HepG2 (cell line): ENCODE data around the gene MAN2C1. TPM values are rescaled to one million over a fixed set of nuclear protein-coding genes. Genes with fewer than 3 reads are reported as not detected.

Experiments
- CBX2 ChIP-seq, 2 experiments: fragments of 200-600 bp in 1 of 2; sonication (generic); formaldehyde crosslinking in 1 of 2; IDR thresholded peaks; 2 replicates each; pipeline versions ENCODE4 v1.7.0 to v1.8.1; 2018 to 2022; ENCODE audit warnings: low read depth in 2 of 2, low read length in 1 of 2, mild to moderate bottlenecking in 1 of 2, missing genetic modification reagents in 1 of 2
- CTCF ChIP-seq: sonication (generic); formaldehyde crosslinking; IDR thresholded peaks from 2 replicates; pipeline ENCODE4 v1.5.0; 2020; ENCODE audit warnings: mild to moderate bottlenecking, missing genetic modification reagents, moderate library complexity
- DPF2 ChIP-seq: sonication (generic); formaldehyde crosslinking; IDR thresholded peaks from 2 replicates; pipeline ENCODE4 v1.4.0; 2020; ENCODE audit warnings: mild to moderate bottlenecking, low read depth, missing genetic modification reagents, borderline replicate concordance
- ELF3 ChIP-seq: IDR thresholded peaks from 2 replicates; pipeline ENCODE4 v1.6.1; 2016; ENCODE audit warnings: missing genetic modification reagents, missing compliant biosample characterization
- EZH2 ChIP-seq: conservative IDR thresholded peaks from 2 replicates; pipeline ENCODE4 v1.6.1; 2012; ENCODE audit warnings: mild to moderate bottlenecking, low read depth, low read length, moderate library complexity
- PCBP1 ChIP-seq: fragments of 200-400 bp; formaldehyde crosslinking; IDR thresholded peaks from 2 replicates; pipeline ENCODE4 v1.6.1; 2017; ENCODE audit warnings: mild to moderate bottlenecking, low read depth, low read length, borderline replicate concordance
- RBFOX2 ChIP-seq: fragments of 200-400 bp; formaldehyde crosslinking; IDR thresholded peaks from 2 replicates; pipeline ENCODE4 v1.6.1; 2017; ENCODE audit warnings: low read depth, mild to moderate bottlenecking, low read length
- SOX5 ChIP-seq: IDR thresholded peaks from 2 replicates; pipeline ENCODE4 v1.6.1; 2016; ENCODE audit warnings: borderline replicate concordance
- TBX2 ChIP-seq: sonication (generic); formaldehyde crosslinking; IDR thresholded peaks from 2 replicates; pipeline ENCODE4 v1.5.0; 2020; ENCODE audit warnings: missing genetic modification reagents, mild to moderate bottlenecking, borderline replicate concordance
- TCF7L2 ChIP-seq: IDR thresholded peaks from 2 replicates; pipeline ENCODE4 v1.6.1; 2011; ENCODE audit warnings: mild to moderate bottlenecking, low read depth, low read length, moderate library complexity
- TOPORS ChIP-seq: sonication (generic); formaldehyde crosslinking; IDR thresholded peaks from 2 replicates; pipeline ENCODE4 v1.8.0; 2023; ENCODE audit warnings: mild to moderate bottlenecking, missing genetic modification reagents
- ZBTB33 ChIP-seq: sonication (generic); formaldehyde crosslinking; IDR thresholded peaks from 2 replicates; pipeline ENCODE4 v1.4.0; 2020; ENCODE audit warnings: missing genetic modification reagents
- ZBTB8A ChIP-seq: sonication (generic); formaldehyde crosslinking; IDR thresholded peaks from 2 replicates; pipeline ENCODE4 v1.4.0; 2020; ENCODE audit warnings: mild to moderate bottlenecking, low read depth, missing genetic modification reagents, borderline replicate concordance
- ZMYM2 ChIP-seq: sonication (generic); formaldehyde crosslinking; IDR thresholded peaks from 2 replicates; pipeline ENCODE4 v1.8.0; 2022; ENCODE audit warnings: mild to moderate bottlenecking, missing genetic modification reagents
- ZNF24 ChIP-seq: fragments of 450-650 bp; IDR thresholded peaks from 2 replicates; pipeline ENCODE4 v1.6.1; 2017; ENCODE audit warnings: antibody characterized with exemption, mild to moderate bottlenecking
- ZNF543 ChIP-seq: sonication (generic); formaldehyde crosslinking; IDR thresholded peaks from 2 replicates; pipeline ENCODE4 v1.4.0; 2020; ENCODE audit warnings: mild to moderate bottlenecking, missing genetic modification reagents
- ZNF615 ChIP-seq: sonication (generic); formaldehyde crosslinking; IDR thresholded peaks from 2 replicates; pipeline ENCODE4 v1.5.0; 2020; ENCODE audit warnings: mild to moderate bottlenecking, missing genetic modification reagents, borderline replicate concordance
- ZNF703 ChIP-seq: sonication (generic); formaldehyde crosslinking; IDR thresholded peaks from 2 replicates; pipeline ENCODE4 v1.5.1; 2020; ENCODE audit warnings: missing genetic modification reagents, mild to moderate bottlenecking, moderate library complexity, borderline replicate concordance
- ZNF766 ChIP-seq: sonication (generic); formaldehyde crosslinking; IDR thresholded peaks from 2 replicates; pipeline ENCODE4 v1.5.0; 2020; ENCODE audit warnings: missing genetic modification reagents, borderline replicate concordance
- ZNF784 ChIP-seq: sonication (generic); formaldehyde crosslinking; IDR thresholded peaks from 2 replicates; pipeline ENCODE4 v1.5.1; 2020; ENCODE audit warnings: missing genetic modification reagents, mild to moderate bottlenecking, borderline replicate concordance
- ZNF878 ChIP-seq: sonication (generic); formaldehyde crosslinking; IDR thresholded peaks from 2 replicates; pipeline ENCODE4 v1.8.1; 2023; ENCODE audit warnings: mild to moderate bottlenecking, missing genetic modification reagents, moderate library complexity
- ZSCAN22 ChIP-seq: sonication (generic); formaldehyde crosslinking; IDR thresholded peaks from 2 replicates; pipeline ENCODE4 v1.4.0; 2020; ENCODE audit warnings: mild to moderate bottlenecking, missing genetic modification reagents
- polyA plus RNA-seq, 8 experiments: library from polyadenylated mRNA; depleted of rRNA in 3 of 8; stranded (reverse) in 7 of 8; unstranded in 1 of 8; fragments of >200 nt; fragmentation: Illumina TruSeq in 4 of 8; extraction: Trizol in 4 of 8; gene quantifications; 2 replicates each; pipeline versions ENCODE4 v1.2.1 to v1.2.3, GENCODE V29; 2011 to 2016; ENCODE audit warnings: low read depth in 4 of 8, missing spikeins in 1 of 8, mixed read lengths in 1 of 8; ENCODE audit not compliant: insufficient read depth in 1 of 8
- total RNA-seq, 5 experiments: library from RNA; depleted of rRNA; stranded (reverse); fragments of >200 nt; fragmentation: Illumina TruSeq; extraction: Trizol; gene quantifications; 2 replicates each; pipeline ENCODE4 v1.2.3, GENCODE V29; 2016; ENCODE audit warnings: low read depth in 1 of 5
- TF ChIP-seq, protein P1 (sequence below): fragments of 450-650 bp; IDR thresholded peaks from 2 replicates; pipeline ENCODE4 v1.6.1; 2017

MAN2C1 gene
- total and polyA plus RNA-seq, 2 of the 13 experiments (the other 11 are each of a cell fraction or from before 2014, with no cell fraction given) = 62.6 to 71.0 TPM

DNA sequence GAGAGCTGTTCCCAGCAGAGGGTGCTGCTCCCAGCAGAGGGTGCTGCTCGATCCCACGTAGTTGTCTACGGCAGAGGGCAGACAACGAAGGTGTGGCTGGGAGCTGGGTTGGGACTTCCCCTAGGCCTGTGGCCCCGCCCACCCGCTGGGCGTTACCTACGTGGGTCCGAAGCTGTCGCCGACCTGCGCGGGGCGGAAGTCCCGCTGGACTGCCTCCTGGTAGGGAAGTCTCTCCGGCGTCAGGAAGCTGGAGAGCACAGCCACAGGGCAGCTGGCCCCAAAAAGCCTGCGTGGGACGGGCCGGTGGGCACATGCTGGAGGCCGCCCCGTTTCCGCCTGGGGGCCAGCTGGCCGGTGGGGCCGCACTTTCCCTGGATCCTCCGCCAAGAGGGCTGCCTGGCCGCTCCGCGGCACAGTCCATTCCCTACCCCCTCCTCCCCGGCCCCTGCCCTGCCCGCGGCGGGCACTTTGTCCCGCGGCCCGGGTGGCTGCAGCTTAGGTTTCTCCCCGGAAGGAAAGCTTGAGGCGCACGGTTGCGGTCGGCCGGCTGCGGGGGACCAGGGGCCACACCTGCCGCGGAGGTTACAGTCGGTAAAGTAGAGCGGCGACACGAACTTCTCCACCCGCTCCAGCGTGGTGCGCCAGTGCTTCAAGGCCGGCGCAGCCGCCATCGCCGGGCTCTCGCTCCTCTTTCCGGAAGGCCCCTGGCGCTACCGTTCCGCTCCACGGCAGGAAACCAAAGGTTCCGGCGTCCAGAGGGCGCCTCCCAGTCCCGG is at the start of gene MAN2C1 (continued):
- TF ChIP-seq, protein P1, sequence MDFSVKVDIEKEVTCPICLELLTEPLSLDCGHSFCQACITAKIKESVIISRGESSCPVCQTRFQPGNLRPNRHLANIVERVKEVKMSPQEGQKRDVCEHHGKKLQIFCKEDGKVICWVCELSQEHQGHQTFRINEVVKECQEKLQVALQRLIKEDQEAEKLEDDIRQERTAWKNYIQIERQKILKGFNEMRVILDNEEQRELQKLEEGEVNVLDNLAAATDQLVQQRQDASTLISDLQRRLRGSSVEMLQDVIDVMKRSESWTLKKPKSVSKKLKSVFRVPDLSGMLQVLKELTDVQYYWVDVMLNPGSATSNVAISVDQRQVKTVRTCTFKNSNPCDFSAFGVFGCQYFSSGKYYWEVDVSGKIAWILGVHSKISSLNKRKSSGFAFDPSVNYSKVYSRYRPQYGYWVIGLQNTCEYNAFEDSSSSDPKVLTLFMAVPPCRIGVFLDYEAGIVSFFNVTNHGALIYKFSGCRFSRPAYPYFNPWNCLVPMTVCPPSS = no peak
- no peak; the same call in 1 of the 2 replicates for TF ChIP-seq DPF2 (CRISPR knock-in tag)
- TF ChIP-seq EZH2 = no peak
- TF ChIP-seq ZNF615 = peak; percentile 72; the same call in 1 of the 2 replicates
- peak; percentile 98 for TF ChIP-seq CTCF (CRISPR knock-in tag)
- TF ChIP-seq TOPORS (CRISPR knock-in tag) = peak; percentile 70; the same call in 1 of the 2 replicates
- no peak for TF ChIP-seq CBX2 (IDR thresholded peaks at IDR 0.05; ENCODE audit: low read depth, low read length)
- peak; percentile 76; the same call in 1 of the 2 replicates for TF ChIP-seq CBX2 (CRISPR knock-in tag; IDR thresholded peaks at IDR 0.05; ENCODE audit: low read depth)
- TF ChIP-seq ZMYM2 = peak; percentile 55; the same call in 1 of the 2 replicates
- peak; percentile 87 for TF ChIP-seq ELF3
- peak; percentile 99 for TF ChIP-seq RBFOX2
- no peak for TF ChIP-seq ZBTB8A
- no peak for TF ChIP-seq ZNF24
- no peak for TF ChIP-seq TCF7L2
- peak; percentile 65; the same call in 1 of the 2 replicates for TF ChIP-seq ZNF703 (CRISPR knock-in tag)
- TF ChIP-seq ZNF766 (CRISPR knock-in tag) = no peak
- 0 out of 2 replicates have a peak, but pooled peaks have one; percentile 77 for TF ChIP-seq PCBP1
- peak; percentile 77; the same call in 1 of the 2 replicates for TF ChIP-seq ZNF543 (CRISPR knock-in tag)
- TF ChIP-seq ZNF784 (CRISPR knock-in tag) = peak; percentile 90; the same call in 1 of the 2 replicates
- TF ChIP-seq ZBTB33 (CRISPR knock-in tag) = peak; percentile 68
- no peak for TF ChIP-seq ZSCAN22 (CRISPR knock-in tag)
- peak; percentile 68 for TF ChIP-seq TBX2
- peak; percentile 28; the same call in 1 of the 2 replicates for TF ChIP-seq ZNF878 (CRISPR knock-in tag)
- peak; percentile 58; the same call in 1 of the 2 replicates for TF ChIP-seq SOX5
